A549 (cell line): ENCODE results near the gene CCR5AS.

Experiments
- ATAC-seq, 2 experiments: fragments of 200-7000 bp in 1 of 2; fragments of >200 bp in 1 of 2; cut with Nextera tagmentation in 1 of 2; cut with Tn5 transposase in 1 of 2; 3 replicates each; pipeline versions ENCODE4 v1.8.0 to v1.9.1; 2018 to 2020; ENCODE audit warnings: mild to moderate bottlenecking in 1 of 2, moderate library complexity in 1 of 2
- CTCF ChIA-PET: fragments of 300-600 bp; sonication (Branson Sonifier 250); formaldehyde crosslinking; extraction: SDS; loops from one replicate; lab custom pipeline; 2021; ENCODE audit warnings: antibody characterized with exemption, inconsistent platforms; lab: Yijun Ruan, JAX
- POLR2A ChIA-PET: fragments of 350-600 bp; formaldehyde crosslinking; extraction: SDS; loops from one replicate; lab custom pipeline; 2021; ENCODE audit warnings: antibody characterized with exemption, inconsistent platforms; lab: Yijun Ruan, JAX
- DNase-seq, 2 experiments: peaks; one replicate each; pipeline versions ENCODE4 v3.0.0 to v3.0.0-alpha.2; 2011 to 2016; ENCODE audit warnings: low read depth in 1 of 2, low spot score in 1 of 2
- FAIRE-seq: peaks from 2 replicates; lab custom pipeline; 2011; peaks lifted over from hg19 to GRCh38; lab: Jason Lieb, UNC
- H3K27ac ChIP-seq, 2 experiments: fragments of >200 bp; sonication (Bioruptor Twin); formaldehyde crosslinking; 3 replicates each; pipeline ENCODE4 v1.5.1; 2016 to 2017
- H3K4me1 ChIP-seq: fragments of >200 bp; sonication (Bioruptor Twin); formaldehyde crosslinking; 3 replicates; pipeline ENCODE4 v1.6.1; 2016
- H3K4me2 ChIP-seq: fragments of >200 bp; sonication (Bioruptor Twin); formaldehyde crosslinking; 3 replicates; pipeline ENCODE4 v1.6.1; 2016
- H3K4me3 ChIP-seq: fragments of >200 bp; sonication (Bioruptor Twin); formaldehyde crosslinking; 3 replicates; pipeline ENCODE4 v1.5.1; 2016
- H3K9me3 ChIP-seq: fragments of >200 bp; sonication (Bioruptor Twin); formaldehyde crosslinking; 3 replicates; pipeline ENCODE4 v1.6.1; 2016
- BHLHE40 ChIP-seq: IDR thresholded peaks from 2 replicates; pipeline ENCODE4 v1.6.1; 2012; ENCODE audit warnings: low read depth, low read length, inconsistent platforms
- CBX8 ChIP-seq: fragments of 200-600 bp; sonication (generic); IDR thresholded peaks from 2 replicates; pipeline ENCODE4 v1.6.1; 2016
- E2F6 ChIP-seq: IDR thresholded peaks from 2 replicates; pipeline ENCODE4 v1.6.1; 2012; ENCODE audit warnings: low read depth, borderline replicate concordance
- EHMT2 ChIP-seq: fragments of 200-600 bp; sonication (generic); IDR thresholded peaks from 2 replicates; pipeline ENCODE4 v1.6.1; 2016; ENCODE audit warnings: antibody characterized with exemption, low read depth, mild to moderate bottlenecking, moderate library complexity
- EP300 ChIP-seq, 2 experiments: fragments of >200 bp; sonication (Bioruptor Twin); formaldehyde crosslinking; IDR thresholded peaks; 2 replicates in 1 of 2; 3 replicates in 1 of 2; pipeline ENCODE4 v1.6.1; 2016 to 2017
- HEYL ChIP-seq: fragments of 250-450 bp; sonication (Bioruptor Pico); IDR thresholded peaks from 2 replicates; pipeline ENCODE4 v1.8.0; 2021; ENCODE audit warnings: mild to moderate bottlenecking, moderate library complexity
- HOXA7 ChIP-seq: fragments of 250-450 bp; sonication (Bioruptor Pico); IDR thresholded peaks from 2 replicates; pipeline ENCODE4 v1.5.0; 2020; ENCODE audit warnings: mild to moderate bottlenecking, moderate library complexity
- HOXB13 ChIP-seq: fragments of 250-450 bp; sonication (Bioruptor Pico); IDR thresholded peaks from 2 replicates; pipeline ENCODE4 v1.5.0; 2020; ENCODE audit warnings: low read depth, mild to moderate bottlenecking, moderate library complexity
- JUN ChIP-seq, 2 experiments: fragments of >200 bp; sonication (Bioruptor Twin); formaldehyde crosslinking; IDR thresholded peaks; 2 replicates in 1 of 2; 3 replicates in 1 of 2; pipeline ENCODE4 v1.6.1; 2016 to 2017
- KDM5A ChIP-seq: fragments of 200-600 bp; sonication (generic); IDR thresholded peaks from 2 replicates; pipeline ENCODE4 v1.6.1; 2016; ENCODE audit warnings: antibody characterized with exemption, mild to moderate bottlenecking
- MAFK ChIP-seq: fragments of 450-650 bp; IDR thresholded peaks from 2 replicates; pipeline ENCODE4 v1.6.1; 2014; ENCODE audit not compliant: partially characterized antibody
- MAX ChIP-seq: IDR thresholded peaks from 2 replicates; pipeline ENCODE4 v1.6.1; 2012
- MYC ChIP-seq: IDR thresholded peaks from 2 replicates; pipeline ENCODE4 v1.6.1; 2012; ENCODE audit warnings: mild to moderate bottlenecking, inconsistent platforms, low read length, improper control_type of control experiment, borderline replicate concordance
- PHF8 ChIP-seq: fragments of 200-600 bp; sonication (generic); IDR thresholded peaks from 2 replicates; pipeline ENCODE4 v1.6.1; 2016; ENCODE audit warnings: low read depth, mild to moderate bottlenecking, antibody characterized with exemption, moderate library complexity, borderline replicate concordance
- POLR2A ChIP-seq: IDR thresholded peaks from 2 replicates; pipeline ENCODE4 v1.6.1; 2012; ENCODE audit warnings: mild to moderate bottlenecking, low read length
- POLR2AphosphoS2 ChIP-seq: conservative IDR thresholded peaks from 2 replicates; pipeline ENCODE4 v1.6.1; 2012; ENCODE audit warnings: low read length, improper control_type of control experiment, inconsistent platforms
- RAD21 ChIP-seq, 2 experiments: fragments of >200 bp in 1 of 2; sonication (Bioruptor Twin) in 1 of 2; formaldehyde crosslinking in 1 of 2; IDR thresholded peaks in 1 of 2; conservative IDR thresholded peaks in 1 of 2; 2 replicates in 1 of 2; 3 replicates in 1 of 2; pipeline ENCODE4 v1.6.1; 2012 to 2018; ENCODE audit warnings: inconsistent platforms in 1 of 2
- RCOR1 ChIP-seq: fragments of 150-350 bp; IDR thresholded peaks from 2 replicates; pipeline ENCODE4 v1.6.1; 2014; ENCODE audit warnings: antibody characterized with exemption, low read length, low read depth
- WGBS: methylation state at CpG from one replicate; pipeline ENCODE4 v1.1.6; 2017; ENCODE audit errors: missing lambda C conversion rate; 5-methylcytosine and 5-hydroxymethylcytosine counted together
- TF ChIP-seq, protein P1 (sequence below): fragments of >200 bp; sonication (Bioruptor Twin); formaldehyde crosslinking; IDR thresholded peaks from 3 replicates; pipeline ENCODE4 v1.5.1; 2016
- TF ChIP-seq, protein P2 (sequence below): fragments of 200-600 bp; sonication (generic); IDR thresholded peaks from 2 replicates; pipeline ENCODE4 v1.6.1; 2016; ENCODE audit warnings: antibody characterized with exemption, mild to moderate bottlenecking, moderate library complexity
- TF ChIP-seq, protein P3 (sequence below): fragments of >200 bp; sonication (Bioruptor Twin); formaldehyde crosslinking; IDR thresholded peaks from 3 replicates; pipeline ENCODE4 v1.6.1; 2016

Gene CCR5AS

GRCh38 chr3:46395210-46395661 is 11.6 kb downstream of the CCR5AS start:
- POLR2A ChIA-PET = no interaction called here
- FAIRE-seq = no peak
- TF ChIP-seq POLR2A = no peak
- TF ChIP-seq JUN (IDR thresholded peaks at IDR 0.05) = no peak
- TF ChIP-seq, all 56 proteins: peak for 0
- Histone ChIP-seq H3K27ac (no peak overlapping the region), H3K4me3 (no peak overlapping the region), H3K4me1 (no peaks in the 10 kb centered on the region), H3K9me3 (no peaks in the 10 kb centered on the region), H3K4me2 (no peak overlapping the region)
- ATAC-seq (peak; percentile 37 to 54; a peak in 2 of 6 replicates), DNase-seq (no peak)
- CTCF ChIA-PET = no interaction called here
- WGBS = 52% methylated on average over 6 of the region's 6 CpGs

DNA sequence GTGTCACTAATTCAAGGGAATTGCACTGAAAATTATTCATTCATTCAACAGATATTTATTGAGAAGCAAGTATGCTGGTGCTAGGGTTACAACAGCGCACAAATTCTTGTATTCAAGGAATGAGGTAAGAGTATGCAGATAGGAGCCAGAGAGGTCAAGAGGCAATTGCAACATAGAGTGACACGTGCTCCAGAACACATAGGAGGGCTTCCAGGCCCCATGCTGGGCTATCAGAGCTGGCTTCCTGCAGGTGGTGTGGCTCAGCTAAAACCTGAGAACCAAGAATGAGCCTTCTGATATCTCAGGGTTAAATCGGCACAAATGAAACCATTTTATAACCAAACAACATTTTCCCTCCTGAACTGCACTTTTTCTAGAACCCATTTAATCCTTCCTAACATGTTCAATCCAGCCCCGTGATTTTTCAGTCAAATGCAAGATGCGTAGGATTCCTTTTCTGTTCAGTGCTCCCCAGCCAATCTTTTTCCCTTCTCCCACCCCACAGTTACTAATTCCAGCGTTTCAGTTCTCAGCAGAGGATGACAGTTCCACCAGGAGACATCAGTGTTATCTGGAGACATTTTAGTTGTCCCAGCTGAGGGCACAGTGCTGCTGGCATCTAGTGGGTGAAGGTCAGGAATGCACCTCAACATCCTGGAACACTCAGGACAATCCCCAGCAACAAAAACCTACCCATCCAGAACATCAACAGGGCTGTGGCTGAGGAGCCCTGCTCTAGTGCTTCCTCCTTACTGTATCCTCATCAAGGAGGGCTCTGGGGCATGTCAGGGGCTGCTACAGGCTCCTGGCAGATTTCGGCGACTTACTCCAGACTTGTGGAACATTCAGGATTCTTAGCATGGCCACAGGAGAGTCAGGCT is 13.1 kb downstream of the CCR5AS start:
- POLR2A ChIA-PET = no interaction called here
- H3K4me3 ChIP-seq = no peak overlapping the region
- ATAC-seq = no peak
- FAIRE-seq = no peak
- WGBS = 53% methylated on average over 8 of the region's 8 CpGs
- TF ChIP-seq, protein P1, sequence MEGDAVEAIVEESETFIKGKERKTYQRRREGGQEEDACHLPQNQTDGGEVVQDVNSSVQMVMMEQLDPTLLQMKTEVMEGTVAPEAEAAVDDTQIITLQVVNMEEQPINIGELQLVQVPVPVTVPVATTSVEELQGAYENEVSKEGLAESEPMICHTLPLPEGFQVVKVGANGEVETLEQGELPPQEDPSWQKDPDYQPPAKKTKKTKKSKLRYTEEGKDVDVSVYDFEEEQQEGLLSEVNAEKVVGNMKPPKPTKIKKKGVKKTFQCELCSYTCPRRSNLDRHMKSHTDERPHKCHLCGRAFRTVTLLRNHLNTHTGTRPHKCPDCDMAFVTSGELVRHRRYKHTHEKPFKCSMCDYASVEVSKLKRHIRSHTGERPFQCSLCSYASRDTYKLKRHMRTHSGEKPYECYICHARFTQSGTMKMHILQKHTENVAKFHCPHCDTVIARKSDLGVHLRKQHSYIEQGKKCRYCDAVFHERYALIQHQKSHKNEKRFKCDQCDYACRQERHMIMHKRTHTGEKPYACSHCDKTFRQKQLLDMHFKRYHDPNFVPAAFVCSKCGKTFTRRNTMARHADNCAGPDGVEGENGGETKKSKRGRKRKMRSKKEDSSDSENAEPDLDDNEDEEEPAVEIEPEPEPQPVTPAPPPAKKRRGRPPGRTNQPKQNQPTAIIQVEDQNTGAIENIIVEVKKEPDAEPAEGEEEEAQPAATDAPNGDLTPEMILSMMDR = no peak
- TF ChIP-seq PHF8 = no peak
- no peak for TF ChIP-seq EHMT2
- no peak for TF ChIP-seq MAFK
- no peak for TF ChIP-seq RAD21 (conservative IDR thresholded peaks at IDR 0.05 in 1 of 2, IDR thresholded peaks at IDR 0.05 in 1 of 2)
- TF ChIP-seq, protein P2, sequence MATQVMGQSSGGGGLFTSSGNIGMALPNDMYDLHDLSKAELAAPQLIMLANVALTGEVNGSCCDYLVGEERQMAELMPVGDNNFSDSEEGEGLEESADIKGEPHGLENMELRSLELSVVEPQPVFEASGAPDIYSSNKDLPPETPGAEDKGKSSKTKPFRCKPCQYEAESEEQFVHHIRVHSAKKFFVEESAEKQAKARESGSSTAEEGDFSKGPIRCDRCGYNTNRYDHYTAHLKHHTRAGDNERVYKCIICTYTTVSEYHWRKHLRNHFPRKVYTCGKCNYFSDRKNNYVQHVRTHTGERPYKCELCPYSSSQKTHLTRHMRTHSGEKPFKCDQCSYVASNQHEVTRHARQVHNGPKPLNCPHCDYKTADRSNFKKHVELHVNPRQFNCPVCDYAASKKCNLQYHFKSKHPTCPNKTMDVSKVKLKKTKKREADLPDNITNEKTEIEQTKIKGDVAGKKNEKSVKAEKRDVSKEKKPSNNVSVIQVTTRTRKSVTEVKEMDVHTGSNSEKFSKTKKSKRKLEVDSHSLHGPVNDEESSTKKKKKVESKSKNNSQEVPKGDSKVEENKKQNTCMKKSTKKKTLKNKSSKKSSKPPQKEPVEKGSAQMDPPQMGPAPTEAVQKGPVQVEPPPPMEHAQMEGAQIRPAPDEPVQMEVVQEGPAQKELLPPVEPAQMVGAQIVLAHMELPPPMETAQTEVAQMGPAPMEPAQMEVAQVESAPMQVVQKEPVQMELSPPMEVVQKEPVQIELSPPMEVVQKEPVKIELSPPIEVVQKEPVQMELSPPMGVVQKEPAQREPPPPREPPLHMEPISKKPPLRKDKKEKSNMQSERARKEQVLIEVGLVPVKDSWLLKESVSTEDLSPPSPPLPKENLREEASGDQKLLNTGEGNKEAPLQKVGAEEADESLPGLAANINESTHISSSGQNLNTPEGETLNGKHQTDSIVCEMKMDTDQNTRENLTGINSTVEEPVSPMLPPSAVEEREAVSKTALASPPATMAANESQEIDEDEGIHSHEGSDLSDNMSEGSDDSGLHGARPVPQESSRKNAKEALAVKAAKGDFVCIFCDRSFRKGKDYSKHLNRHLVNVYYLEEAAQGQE = no peak
- no peak for TF ChIP-seq RCOR1
- no peak for TF ChIP-seq HOXA7 (CRISPR knock-in tag)
- TF ChIP-seq BHLHE40 = no peak
- TF ChIP-seq KDM5A = no peak
- no peak for TF ChIP-seq EP300 (IDR thresholded peaks at IDR 0.05)
- TF ChIP-seq HOXB13 (CRISPR knock-in tag) = no peak
- TF ChIP-seq POLR2AphosphoS2 = no peak
- TF ChIP-seq, protein P3, sequence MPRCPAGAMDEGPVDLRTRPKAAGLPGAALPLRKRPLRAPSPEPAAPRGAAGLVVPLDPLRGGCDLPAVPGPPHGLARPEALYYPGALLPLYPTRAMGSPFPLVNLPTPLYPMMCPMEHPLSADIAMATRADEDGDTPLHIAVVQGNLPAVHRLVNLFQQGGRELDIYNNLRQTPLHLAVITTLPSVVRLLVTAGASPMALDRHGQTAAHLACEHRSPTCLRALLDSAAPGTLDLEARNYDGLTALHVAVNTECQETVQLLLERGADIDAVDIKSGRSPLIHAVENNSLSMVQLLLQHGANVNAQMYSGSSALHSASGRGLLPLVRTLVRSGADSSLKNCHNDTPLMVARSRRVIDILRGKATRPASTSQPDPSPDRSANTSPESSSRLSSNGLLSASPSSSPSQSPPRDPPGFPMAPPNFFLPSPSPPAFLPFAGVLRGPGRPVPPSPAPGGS = no peak
- TF ChIP-seq MYC = no peak
- TF ChIP-seq E2F6 = no peak
- no peak for TF ChIP-seq MAX
- TF ChIP-seq CBX8 = no peak
- no peak for TF ChIP-seq HEYL
- no peaks in the 10 kb centered on the region for H3K4me1 ChIP-seq
- H3K27ac ChIP-seq = no peak overlapping the region
- CTCF ChIA-PET = no interaction called here
- no peak overlapping the region for H3K4me2 ChIP-seq
- no peaks in the 10 kb centered on the region for H3K9me3 ChIP-seq
- no peak for DNase-seq
